HEK293 (cell line): Measurements from ENCODE around the gene TYROBP.
"Not testable (repeated sequence)": the region's sequence is repeated elsewhere in the genome, so short reads cannot be mapped to it uniquely, and the experiment has no call there.

Source experiments
- CTCF ChIA-PET: fragments of 350-600 bp; formaldehyde crosslinking; extraction: SDS; loops from one replicate; lab custom pipeline; 2021; ENCODE audit warnings: antibody characterized with exemption; lab: Yijun Ruan, JAX
- POLR2A ChIA-PET: fragments of 300-600 bp; formaldehyde crosslinking; extraction: SDS; loops from one replicate; lab custom pipeline; 2020; ENCODE audit warnings: antibody characterized with exemption, inconsistent platforms; lab: Yijun Ruan, JAX
- H3K27ac ChIP-seq: fragments of 200-500 bp; sonication (Bioruptor generic); 2 replicates; pipeline ENCODE4 v1.5.1; 2014; ENCODE audit warnings: low read depth, low read length, control low read depth, inconsistent platforms; ENCODE audit errors: extremely low read depth
- H3K36me3 ChIP-seq, 2 experiments: fragments of 200-500 bp in 1 of 2; sonication (Bioruptor generic) in 1 of 2; 1 replicate in 1 of 2; 2 replicates in 1 of 2; pipeline ENCODE4 v1.5.1; 2014 to 2017; ENCODE audit warnings: inconsistent platforms in 2 of 2, low read length in 2 of 2; ENCODE audit not compliant: control insufficient read depth in 2 of 2, insufficient read depth in 1 of 2
- H3K4me1 ChIP-seq: fragments of 200-500 bp; sonication (Bioruptor generic); 2 replicates; pipeline ENCODE4 v1.5.1; 2014; ENCODE audit warnings: mild to moderate bottlenecking, low read length, inconsistent platforms; ENCODE audit not compliant: control insufficient read depth, insufficient read depth
- H3K4me3 ChIP-seq: 2 replicates; pipeline ENCODE4 v1.5.1; 2011; ENCODE audit warnings: low read depth, mild to moderate bottlenecking, control low read depth, low read length, moderate library complexity
- H3K9me3 ChIP-seq: fragments of 200-500 bp; sonication (Bioruptor generic); 2 replicates; pipeline ENCODE4 v1.5.1; 2014; ENCODE audit warnings: low read depth, low read length, inconsistent platforms; ENCODE audit not compliant: control insufficient read depth, insufficient read depth
- BCL11B ChIP-seq: fragments of 450-650 bp; formaldehyde crosslinking; IDR thresholded peaks from 2 replicates; pipeline ENCODE4 v1.5.1; 2016; ENCODE audit warnings: low read depth, missing biosample characterization, missing genetic modification characterization
- OSR2 ChIP-seq: fragments of 450-650 bp; formaldehyde crosslinking; IDR thresholded peaks from 2 replicates; pipeline ENCODE4 v1.5.1; 2016; ENCODE audit warnings: missing biosample characterization, missing genetic modification characterization
- RBAK ChIP-seq: fragments of 450-650 bp; formaldehyde crosslinking; IDR thresholded peaks from 2 replicates; pipeline ENCODE4 v1.5.1; 2016; ENCODE audit warnings: missing biosample characterization, missing genetic modification characterization
- SP2 ChIP-seq: fragments of 450-650 bp; formaldehyde crosslinking; IDR thresholded peaks from 2 replicates; pipeline ENCODE4 v1.5.1; 2016; ENCODE audit warnings: missing biosample characterization, missing genetic modification characterization
- ZBTB8A ChIP-seq: fragments of 450-650 bp; formaldehyde crosslinking; IDR thresholded peaks from 2 replicates; pipeline ENCODE4 v1.5.1; 2016; ENCODE audit warnings: missing biosample characterization, missing genetic modification characterization
- ZNF121 ChIP-seq: fragments of 450-650 bp; formaldehyde crosslinking; IDR thresholded peaks from 2 replicates; pipeline ENCODE4 v1.5.1; 2016; ENCODE audit warnings: missing biosample characterization, missing genetic modification characterization
- ZNF155 ChIP-seq: fragments of 450-650 bp; formaldehyde crosslinking; IDR thresholded peaks from 2 replicates; pipeline ENCODE4 v1.5.1; 2016; ENCODE audit warnings: missing biosample characterization, missing genetic modification characterization
- ZNF16 ChIP-seq: fragments of 450-650 bp; formaldehyde crosslinking; IDR thresholded peaks from 2 replicates; pipeline ENCODE4 v1.5.1; 2016; ENCODE audit warnings: low read depth, missing biosample characterization, missing genetic modification characterization
- ZNF175 ChIP-seq: fragments of 450-650 bp; formaldehyde crosslinking; IDR thresholded peaks from 2 replicates; pipeline ENCODE4 v1.5.1; 2016; ENCODE audit warnings: missing biosample characterization, missing genetic modification characterization
- ZNF23 ChIP-seq: fragments of 450-650 bp; formaldehyde crosslinking; IDR thresholded peaks from 2 replicates; pipeline ENCODE4 v1.5.1; 2016; ENCODE audit warnings: missing biosample characterization, missing genetic modification characterization, borderline replicate concordance
- ZNF488 ChIP-seq: fragments of 450-650 bp; formaldehyde crosslinking; IDR thresholded peaks from 2 replicates; pipeline ENCODE4 v1.5.1; 2016; ENCODE audit warnings: missing biosample characterization, missing genetic modification characterization
- ZNF544 ChIP-seq: fragments of 450-650 bp; formaldehyde crosslinking; IDR thresholded peaks from 2 replicates; pipeline ENCODE4 v1.5.0; 2017; ENCODE audit warnings: missing biosample characterization, missing genetic modification characterization
- ZNF639 ChIP-seq: fragments of 450-650 bp; formaldehyde crosslinking; IDR thresholded peaks from 2 replicates; pipeline ENCODE4 v1.5.1; 2016; ENCODE audit warnings: missing biosample characterization, missing genetic modification characterization
- ZNF660 ChIP-seq: fragments of 450-650 bp; IDR thresholded peaks from 2 replicates; pipeline ENCODE4 v1.5.1; 2018; ENCODE audit warnings: missing biosample characterization, mild to moderate bottlenecking, missing genetic modification characterization
- ZNF704 ChIP-seq: fragments of 450-650 bp; formaldehyde crosslinking; IDR thresholded peaks from 2 replicates; pipeline ENCODE4 v1.5.1; 2016; ENCODE audit warnings: missing biosample characterization, missing genetic modification characterization
- ZNF777 ChIP-seq: fragments of 450-650 bp; formaldehyde crosslinking; IDR thresholded peaks from 2 replicates; pipeline ENCODE4 v1.5.1; 2017; ENCODE audit warnings: missing biosample characterization, missing genetic modification characterization, borderline replicate concordance
- ZNF843 ChIP-seq: fragments of 450-650 bp; formaldehyde crosslinking; IDR thresholded peaks from 2 replicates; pipeline ENCODE4 v1.5.1; 2016; ENCODE audit warnings: missing biosample characterization, missing genetic modification characterization
- TF ChIP-seq, protein P1 (sequence below): fragments of 450-650 bp; formaldehyde crosslinking; IDR thresholded peaks from 2 replicates; pipeline ENCODE4 v1.5.1; 2016; ENCODE audit warnings: missing biosample characterization, missing genetic modification characterization
- TF ChIP-seq, protein P2 (sequence below): fragments of 450-650 bp; formaldehyde crosslinking; IDR thresholded peaks from 2 replicates; pipeline ENCODE4 v1.5.1; 2016; ENCODE audit warnings: missing biosample characterization, missing genetic modification characterization
- TF ChIP-seq, protein P3 (sequence below): fragments of 450-650 bp; formaldehyde crosslinking; IDR thresholded peaks from 2 replicates; pipeline ENCODE4 v1.5.1; 2016; ENCODE audit warnings: missing biosample characterization, missing genetic modification characterization

The TYROBP gene

DNA sequence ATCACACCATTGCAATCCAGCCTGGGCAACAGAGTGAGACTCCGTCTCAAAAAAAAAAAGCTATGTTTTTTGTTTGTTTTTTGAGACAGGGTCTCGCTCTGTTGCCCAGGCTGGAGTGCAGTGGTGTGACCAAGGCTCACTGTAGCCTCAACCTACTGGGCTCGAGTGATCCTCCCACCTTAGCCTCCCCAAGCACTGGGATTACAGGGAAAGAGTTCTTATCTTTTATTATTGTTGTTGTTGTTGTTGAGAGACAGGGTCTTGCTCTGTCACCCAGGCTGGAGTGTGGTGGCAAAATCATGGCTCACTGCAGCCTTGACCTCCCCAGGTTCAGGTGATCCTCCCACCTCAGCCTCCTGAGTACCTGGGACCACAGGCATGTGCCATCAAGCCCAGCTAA, 16.3 kb downstream of the TYROBP start:
- POLR2A ChIA-PET = interaction anchor here (1.0 to 1.4 kb wide), 2 partner anchors 9 to 22 kb away, joined by 3 to 4 read pairs; no protein-coding TSS in a partner anchor
- CTCF ChIA-PET = interaction anchor here (0.6 to 4.9 kb wide), 7 partner anchors 10 to 1753 kb away, joined by 3 to 66 read pairs (median 4); no protein-coding TSS in a partner anchor
- H3K27ac ChIP-seq = not testable (repeated sequence)
- peaks cover 78 to 87% of the 10 kb centered on the region in 2 experiments for H3K36me3 ChIP-seq
- TF ChIP-seq ZNF121 (tag by site-specific recombination) = peak; percentile 55
- TF ChIP-seq, all 188 proteins: peak for 1; not testable (repeated sequence) for 187
- not testable (repeated sequence) for H3K4me3 ChIP-seq, H3K4me1 ChIP-seq, H3K9me3 ChIP-seq

- Histone ChIP-seq H3K4me1 (no peaks in the 10 kb centered on the region), H3K27ac (no peak overlapping the region), H3K36me3 (peaks cover 62 to 76% of the 10 kb centered on the region in 2 experiments), H3K4me3 (no peak overlapping the region), H3K9me3 (no peaks in the 10 kb centered on the region)
- POLR2A ChIA-PET = interaction anchor here (1.4 kb wide), 1 partner anchor 21 kb away, joined by 4 read pairs; no protein-coding TSS in a partner anchor
- no peak for TF ChIP-seq ZNF704 (tag by site-specific recombination)
- TF ChIP-seq ZNF544 (tag by site-specific recombination) = no peak
- TF ChIP-seq RBAK = no peak
- CTCF ChIA-PET = interaction anchor here (1.8 kb wide), 1 partner anchor 41 kb away, joined by 7 read pairs; no protein-coding TSS in a partner anchor
Measured at GRCh38 chr19:35890113-35890650, 17.9 kb downstream of the TYROBP start.

- Histone ChIP-seq H3K27ac (no peak overlapping the region), H3K4me1 (no peaks in the 10 kb centered on the region), H3K36me3 (peaks cover 60 to 70% of the 10 kb centered on the region in 2 experiments), H3K9me3 (no peaks in the 10 kb centered on the region), H3K4me3 (no peak overlapping the region)
- POLR2A ChIA-PET = interaction anchor here (0.7 to 1.2 kb wide), 2 partner anchors 14 to 42 kb away, joined by 3 read pairs; no protein-coding TSS in a partner anchor
- CTCF ChIA-PET = no interaction called here
- TF ChIP-seq ZNF777 (tag by site-specific recombination) = no peak
- 0 out of 2 replicates have a peak, but pooled peaks have one; percentile 84 for TF ChIP-seq ZNF175 (tag by site-specific recombination)
- TF ChIP-seq ZNF155 (tag by site-specific recombination) = no peak
- TF ChIP-seq SP2 (tag by site-specific recombination) = no peak
- peak; percentile 100 for TF ChIP-seq BCL11B (tag by site-specific recombination)
- TF ChIP-seq, protein P1, sequence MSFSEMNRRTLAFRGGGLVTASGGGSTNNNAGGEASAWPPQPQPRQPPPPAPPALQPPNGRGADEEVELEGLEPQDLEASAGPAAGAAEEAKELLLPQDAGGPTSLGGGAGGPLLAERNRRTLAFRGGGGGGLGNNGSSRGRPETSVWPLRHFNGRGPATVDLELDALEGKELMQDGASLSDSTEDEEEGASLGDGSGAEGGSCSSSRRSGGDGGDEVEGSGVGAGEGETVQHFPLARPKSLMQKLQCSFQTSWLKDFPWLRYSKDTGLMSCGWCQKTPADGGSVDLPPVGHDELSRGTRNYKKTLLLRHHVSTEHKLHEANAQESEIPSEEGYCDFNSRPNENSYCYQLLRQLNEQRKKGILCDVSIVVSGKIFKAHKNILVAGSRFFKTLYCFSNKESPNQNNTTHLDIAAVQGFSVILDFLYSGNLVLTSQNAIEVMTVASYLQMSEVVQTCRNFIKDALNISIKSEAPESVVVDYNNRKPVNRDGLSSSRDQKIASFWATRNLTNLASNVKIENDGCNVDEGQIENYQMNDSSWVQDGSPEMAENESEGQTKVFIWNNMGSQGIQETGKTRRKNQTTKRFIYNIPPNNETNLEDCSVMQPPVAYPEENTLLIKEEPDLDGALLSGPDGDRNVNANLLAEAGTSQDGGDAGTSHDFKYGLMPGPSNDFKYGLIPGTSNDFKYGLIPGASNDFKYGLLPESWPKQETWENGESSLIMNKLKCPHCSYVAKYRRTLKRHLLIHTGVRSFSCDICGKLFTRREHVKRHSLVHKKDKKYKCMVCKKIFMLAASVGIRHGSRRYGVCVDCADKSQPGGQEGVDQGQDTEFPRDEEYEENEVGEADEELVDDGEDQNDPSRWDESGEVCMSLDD (tag by site-specific recombination) = 0 out of 2 replicates have a peak, but pooled peaks have one; percentile 54
- TF ChIP-seq ZBTB8A = no peak
- TF ChIP-seq ZNF488 (tag by site-specific recombination) = no peak
- TF ChIP-seq ZNF23 (tag by site-specific recombination) = no peak
- TF ChIP-seq, protein P2, sequence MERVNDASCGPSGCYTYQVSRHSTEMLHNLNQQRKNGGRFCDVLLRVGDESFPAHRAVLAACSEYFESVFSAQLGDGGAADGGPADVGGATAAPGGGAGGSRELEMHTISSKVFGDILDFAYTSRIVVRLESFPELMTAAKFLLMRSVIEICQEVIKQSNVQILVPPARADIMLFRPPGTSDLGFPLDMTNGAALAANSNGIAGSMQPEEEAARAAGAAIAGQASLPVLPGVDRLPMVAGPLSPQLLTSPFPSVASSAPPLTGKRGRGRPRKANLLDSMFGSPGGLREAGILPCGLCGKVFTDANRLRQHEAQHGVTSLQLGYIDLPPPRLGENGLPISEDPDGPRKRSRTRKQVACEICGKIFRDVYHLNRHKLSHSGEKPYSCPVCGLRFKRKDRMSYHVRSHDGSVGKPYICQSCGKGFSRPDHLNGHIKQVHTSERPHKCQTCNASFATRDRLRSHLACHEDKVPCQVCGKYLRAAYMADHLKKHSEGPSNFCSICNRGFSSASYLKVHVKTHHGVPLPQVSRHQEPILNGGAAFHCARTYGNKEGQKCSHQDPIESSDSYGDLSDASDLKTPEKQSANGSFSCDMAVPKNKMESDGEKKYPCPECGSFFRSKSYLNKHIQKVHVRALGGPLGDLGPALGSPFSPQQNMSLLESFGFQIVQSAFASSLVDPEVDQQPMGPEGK (tag by site-specific recombination) = 0 out of 2 replicates have a peak, but pooled peaks have one; percentile 15
- no peak for TF ChIP-seq ZNF16 (tag by site-specific recombination)
- TF ChIP-seq ZNF639 (tag by site-specific recombination) = no peak
- TF ChIP-seq, protein P3, sequence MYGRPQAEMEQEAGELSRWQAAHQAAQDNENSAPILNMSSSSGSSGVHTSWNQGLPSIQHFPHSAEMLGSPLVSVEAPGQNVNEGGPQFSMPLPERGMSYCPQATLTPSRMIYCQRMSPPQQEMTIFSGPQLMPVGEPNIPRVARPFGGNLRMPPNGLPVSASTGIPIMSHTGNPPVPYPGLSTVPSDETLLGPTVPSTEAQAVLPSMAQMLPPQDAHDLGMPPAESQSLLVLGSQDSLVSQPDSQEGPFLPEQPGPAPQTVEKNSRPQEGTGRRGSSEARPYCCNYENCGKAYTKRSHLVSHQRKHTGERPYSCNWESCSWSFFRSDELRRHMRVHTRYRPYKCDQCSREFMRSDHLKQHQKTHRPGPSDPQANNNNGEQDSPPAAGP = 0 out of 2 replicates have a peak, but pooled peaks have one; percentile 48
- no peak for TF ChIP-seq ZNF660 (tag by site-specific recombination)
- TF ChIP-seq ZNF843 (tag by site-specific recombination) = no peak
- no peak for TF ChIP-seq OSR2 (tag by site-specific recombination)
Measured at GRCh38 chr19:35889370-35890112, 18.6 kb downstream of the TYROBP start.
